GM19238 (cell line): ENCODE data around the gene DMRTB1.
"Not testable (repeated sequence)": the region's sequence is repeated elsewhere in the genome, so short reads cannot be mapped to it uniquely, and the experiment has no call there.

ENCODE experiments used
- DNase-seq: peaks from one replicate; pipeline ENCODE4 v3.0.0; 2011; ENCODE audit warnings: low spot score; ENCODE audit not compliant: insufficient read length

The DMRTB1 gene

GRCh38 chr1:53434405-53435007 lies 24.7 kb upstream of the DMRTB1 start:
- DNase-seq = not testable (repeated sequence)

- DNase-seq = no peak
These were observed 24.0 kb upstream of the DMRTB1 start for GRCh38 chr1:53435151-53435550.

DNA sequence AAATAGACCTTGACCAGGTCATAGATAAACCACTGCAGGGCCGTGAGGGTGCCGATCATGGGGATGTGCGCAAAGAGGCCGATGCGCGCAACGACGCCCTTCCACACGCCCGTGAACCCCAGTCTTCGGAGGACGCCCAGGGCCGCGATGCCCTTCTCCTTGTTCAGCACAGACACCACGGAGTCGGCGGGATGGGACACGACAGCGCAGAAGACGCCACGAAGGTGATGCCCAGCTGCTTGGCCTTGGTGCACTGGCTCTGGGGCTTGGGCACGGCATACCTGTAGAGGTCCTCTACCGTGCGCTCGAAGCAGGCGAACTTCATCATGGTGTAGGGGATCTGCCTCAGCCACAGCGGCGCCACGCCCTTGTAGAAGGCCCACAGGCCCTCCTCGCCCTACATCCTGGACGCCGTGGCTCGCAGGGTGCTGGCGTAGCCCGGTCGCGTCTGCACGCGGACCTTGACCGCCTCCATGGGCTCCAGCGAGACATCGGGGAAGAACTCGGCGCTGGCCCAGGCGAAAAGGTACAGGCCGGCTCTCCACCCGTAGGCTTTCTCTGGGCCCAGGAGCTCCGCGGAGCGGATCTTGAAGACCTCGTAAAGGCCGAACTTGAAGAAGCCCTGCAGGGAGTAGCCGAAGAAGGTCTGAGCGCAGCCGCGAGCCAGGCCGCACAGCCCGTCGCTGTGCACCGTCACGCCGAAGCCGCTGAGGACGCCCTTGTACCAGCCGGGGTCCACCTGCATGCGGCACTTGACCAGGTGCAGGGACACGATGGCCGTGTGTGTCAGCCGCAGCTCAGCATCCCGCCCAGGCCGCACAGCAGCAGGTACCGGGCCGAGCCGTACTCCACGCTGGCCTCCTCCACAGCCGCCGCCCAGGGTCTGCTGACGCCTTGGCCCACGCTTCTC lies 20.5 kb upstream of the DMRTB1 start:
- DNase-seq = no peak

DNA sequence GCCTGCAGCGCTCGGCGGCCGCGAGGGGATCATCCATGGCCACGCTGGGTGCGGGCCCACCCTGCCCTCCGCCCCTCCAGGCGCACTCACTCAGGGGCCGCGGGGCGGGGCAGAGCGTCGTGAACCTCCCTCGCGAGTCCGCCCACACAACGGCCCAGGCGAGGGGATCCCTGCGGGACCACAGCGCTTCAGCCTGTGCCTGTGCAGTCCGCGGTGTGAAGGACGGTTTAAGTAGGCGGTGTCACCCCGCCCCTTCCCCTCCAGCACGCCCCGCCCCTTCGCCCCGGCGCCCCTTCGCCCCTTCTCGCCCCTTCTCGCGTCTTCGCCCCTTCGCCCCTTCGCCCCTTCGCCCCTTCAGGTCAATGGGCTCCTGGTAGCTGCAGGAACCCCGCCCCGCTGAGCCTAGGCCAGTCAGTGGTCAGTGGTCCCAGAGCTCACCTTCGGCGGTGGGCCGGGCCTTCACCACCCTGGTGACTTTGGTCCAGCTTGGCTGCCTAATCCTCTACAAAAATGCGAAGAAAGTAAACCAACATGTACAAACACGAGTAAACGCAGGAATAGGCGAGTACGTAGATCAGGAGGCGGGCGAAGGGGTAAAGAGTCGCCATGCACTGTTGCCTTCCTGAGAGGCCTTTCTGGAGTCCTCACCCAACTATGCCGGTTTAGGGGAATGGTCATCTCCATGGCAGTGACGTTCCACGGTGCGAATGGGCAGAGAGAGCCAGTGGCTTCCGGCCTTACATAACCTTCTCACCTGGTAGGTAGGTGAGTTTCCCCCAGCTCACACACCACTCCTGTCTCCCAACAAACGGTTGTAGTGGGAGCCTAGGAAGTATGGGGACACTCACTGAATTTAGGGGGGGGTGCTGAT lies 19.6 kb upstream of the DMRTB1 start:
- no peak for DNase-seq

DNA sequence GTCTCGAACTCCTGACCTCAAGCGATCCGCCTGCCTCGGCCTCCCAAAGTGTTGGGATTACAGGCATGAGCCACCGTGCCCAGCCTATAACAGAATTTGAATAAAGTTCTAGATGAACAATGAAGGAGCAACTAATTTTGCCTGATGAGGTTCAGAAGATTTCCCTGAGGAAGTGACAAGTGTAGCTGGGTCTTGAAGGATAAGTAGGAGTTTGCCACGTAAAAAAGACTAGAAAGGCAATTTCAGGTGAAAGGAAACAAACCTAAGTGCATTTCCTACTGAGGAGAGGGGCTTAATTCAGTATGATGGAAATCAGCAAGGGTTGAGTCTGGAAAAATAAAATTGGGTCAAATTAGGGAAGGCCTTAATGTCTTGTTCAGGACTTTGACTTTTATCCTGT lies 18.6 kb upstream of the DMRTB1 start:
- DNase-seq = no peak

GRCh38 chr1:53442299-53442698 lies 16.9 kb upstream of the DMRTB1 start:
- DNase-seq = no peak

GRCh38 chr1:53446051-53446450 lies 13.1 kb upstream of the DMRTB1 start:
- no peak for DNase-seq

DNA sequence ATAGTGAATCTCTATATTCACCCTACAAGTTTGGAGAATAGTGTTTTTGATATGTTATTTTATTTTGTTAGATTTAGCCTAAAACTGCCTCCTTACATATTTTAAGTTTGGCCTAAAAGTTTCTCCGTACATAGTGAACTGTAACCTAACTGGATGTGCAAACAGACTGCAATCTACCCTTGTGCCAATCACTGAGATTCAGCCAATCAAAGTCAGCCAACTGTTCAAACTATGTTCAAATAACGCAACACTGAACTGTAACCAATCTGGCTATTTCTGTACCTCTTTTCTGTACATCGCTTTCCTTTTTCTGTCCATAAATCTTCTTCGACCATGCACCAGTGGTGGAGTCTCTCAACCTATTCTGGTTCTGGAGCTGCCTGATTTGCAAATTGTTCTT lies 11.8 kb upstream of the DMRTB1 start:
- DNase-seq = no peak

DNA sequence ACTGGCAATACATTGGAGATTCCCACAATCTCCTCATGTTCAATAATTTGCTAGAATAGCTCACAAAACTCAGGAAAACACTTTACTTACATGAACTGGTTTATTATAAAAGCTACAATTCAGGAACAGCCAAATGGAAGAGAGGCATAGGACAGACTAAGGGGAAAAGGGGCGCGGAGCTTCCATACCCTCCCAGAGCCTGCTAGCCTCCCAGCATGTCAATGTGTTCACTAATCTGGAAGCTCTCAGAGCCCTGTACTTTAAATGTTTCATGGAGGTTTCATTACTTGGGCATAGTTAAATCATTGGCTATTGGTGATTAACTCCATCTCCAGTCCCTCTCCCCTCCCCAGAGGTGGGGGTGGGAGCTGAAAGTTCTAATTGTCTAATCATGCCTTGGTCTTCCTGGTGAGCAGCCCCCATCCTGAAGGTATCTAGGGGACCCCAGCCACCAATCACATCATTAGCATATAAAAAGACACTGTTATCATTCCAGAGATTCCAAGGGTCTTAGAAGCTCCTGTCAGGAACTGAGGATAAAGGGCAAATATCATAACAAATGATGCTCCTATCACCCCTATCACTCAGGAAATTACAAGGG lies 10.9 kb upstream of the DMRTB1 start:
- no peak for DNase-seq

- no peak for DNase-seq
These were observed 10.2 kb upstream of the DMRTB1 start for GRCh38 chr1:53449021-53449420.

- no peak for DNase-seq
These were observed 9.5 kb upstream of the DMRTB1 start for GRCh38 chr1:53449693-53450092.

DNA sequence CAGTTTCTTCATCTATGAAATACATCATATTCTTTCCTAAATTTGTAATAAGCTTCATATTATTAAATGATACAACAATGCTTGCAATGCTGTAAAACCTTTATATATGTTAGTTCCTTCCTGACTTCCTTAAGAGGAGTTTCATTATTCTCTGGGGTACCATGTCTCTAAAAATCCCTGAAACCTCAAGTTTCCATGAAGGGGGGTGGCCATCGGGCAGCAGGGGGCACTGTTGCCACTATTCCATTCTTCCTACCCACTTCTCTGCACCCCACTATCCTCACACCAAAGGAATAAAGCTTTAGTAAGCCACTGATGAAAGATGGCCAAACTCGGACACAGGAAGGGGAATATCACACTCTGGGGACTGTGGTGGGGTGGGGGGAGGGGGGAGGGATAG lies 9.0 kb upstream of the DMRTB1 start:
- DNase-seq = no peak

DNA sequence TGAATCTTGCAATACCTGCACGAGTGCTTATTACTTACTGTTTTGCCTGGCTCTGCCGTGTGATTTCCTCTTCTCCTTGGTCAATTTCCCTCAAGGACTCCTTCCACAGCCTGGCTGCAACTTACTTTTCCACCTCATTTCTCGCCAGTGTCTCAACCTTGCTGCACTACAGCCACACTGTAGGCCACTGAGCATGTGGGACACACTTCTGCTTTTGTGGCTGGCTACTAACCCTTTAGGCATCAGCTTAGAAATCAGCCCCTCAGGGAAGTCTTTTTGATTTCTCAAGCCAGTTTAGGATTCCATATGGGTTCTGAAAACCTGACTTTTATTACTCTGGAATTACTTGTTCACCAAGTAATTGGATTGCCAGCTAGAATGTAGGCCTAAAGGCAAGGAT lies 5.2 kb upstream of the DMRTB1 start:
- no peak for DNase-seq

DNA sequence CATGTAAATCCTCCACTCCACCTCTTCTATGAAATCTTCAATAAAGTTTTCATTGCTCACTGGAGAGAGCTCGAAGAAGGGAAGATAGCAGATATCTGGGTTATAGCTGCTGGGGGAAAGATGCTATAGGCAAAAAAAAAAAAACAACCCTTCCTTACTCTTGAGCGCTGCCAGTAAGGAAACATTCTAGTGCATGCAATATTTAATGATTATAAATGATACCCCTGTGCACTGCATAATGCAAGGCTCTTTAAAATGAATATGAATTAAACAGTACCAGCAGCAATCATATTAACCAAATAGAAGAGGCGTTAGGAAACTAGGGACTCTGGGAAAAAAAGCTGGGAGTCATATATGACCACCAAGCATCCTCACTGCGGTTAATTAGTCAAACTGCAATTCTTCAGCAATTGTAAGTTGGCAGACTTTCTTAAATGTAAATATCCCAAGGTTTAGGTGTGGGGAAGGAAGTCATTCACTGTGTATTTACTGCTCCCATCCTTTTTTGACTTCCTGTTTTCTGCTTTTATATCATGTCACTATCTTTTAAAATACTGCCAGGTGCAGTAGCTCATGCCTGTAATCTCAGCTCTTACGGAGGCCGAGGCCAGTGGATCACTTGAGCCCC lies 3.7 kb upstream of the DMRTB1 start:
- no peak for DNase-seq

DNA sequence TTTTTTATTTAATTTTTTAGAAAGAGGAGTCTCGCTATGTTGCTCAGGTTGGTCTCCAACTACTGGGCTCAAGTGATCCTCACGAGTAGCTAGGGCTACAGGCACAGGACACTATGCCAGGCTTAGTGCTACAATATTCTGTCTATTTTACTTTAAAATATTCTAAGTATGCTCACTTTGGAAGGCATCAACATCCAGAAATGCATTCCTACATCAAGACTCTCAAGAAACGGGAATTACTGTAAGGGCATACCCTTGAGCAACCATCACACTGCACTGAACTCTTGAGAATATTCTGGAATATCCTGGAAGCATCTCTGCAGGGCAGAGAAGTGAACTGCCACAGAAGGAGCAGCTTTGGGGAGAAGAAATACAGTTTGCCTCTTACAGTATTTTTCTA lies 565 bp upstream of the DMRTB1 start:
- no peak for DNase-seq

GRCh38 chr1:53460211-53460634 lies 1.0 kb downstream of the DMRTB1 start:
- DNase-seq = no peak

GRCh38 chr1:53460666-53461322 lies 1.6 kb downstream of the DMRTB1 start:
- no peak for DNase-seq

GRCh38 chr1:53461323-53462044 lies 2.3 kb downstream of the DMRTB1 start:
- no peak for DNase-seq

DNA sequence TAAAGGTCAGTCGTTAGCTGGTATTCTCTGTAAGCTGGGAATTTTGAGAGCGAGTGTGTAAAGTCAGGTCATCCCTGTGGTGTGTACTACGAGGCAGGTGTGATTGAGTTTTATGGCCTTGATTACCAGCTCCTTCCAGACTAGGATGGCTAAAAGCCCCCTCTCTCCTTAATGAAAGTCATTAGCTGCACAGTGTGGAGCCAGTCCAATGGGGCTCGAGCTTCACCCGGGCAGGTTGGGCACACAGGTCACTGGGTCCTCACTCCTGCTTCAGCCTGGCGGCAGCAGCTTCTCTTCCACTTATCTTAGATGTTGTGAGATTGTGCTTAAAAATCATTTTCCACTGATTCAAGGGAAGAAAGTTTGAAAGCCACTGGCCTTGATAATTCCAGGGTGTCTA lies 3.0 kb downstream of the DMRTB1 start:
- DNase-seq = no peak
